Body of pancreas (tissue), 4 donors: ENCODE data around the gene CRK. TPM values are rescaled to one million over a fixed set of nuclear protein-coding genes. Genes with fewer than 3 reads are reported as not detected.
"Not testable (repeated sequence)": the region's sequence is repeated elsewhere in the genome, so short reads cannot be mapped to it uniquely, and the experiment has no call there.

Source experiments
- ATAC-seq: fragments of 150-250 bp; one replicate; pipeline ENCODE4 v1.9.1; 2016
- DNase-seq, 4 donors: peaks; one replicate each; pipeline ENCODE4 v3.0.0-alpha.2; 2019
- H3K27ac ChIP-seq, 4 donors: fragments of 200-600 bp; sonication (generic); 1 replicate in 3 of 4; 2 replicates in 1 of 4; pipeline versions ENCODE4 v1.5.1 to v1.6.1; 2016 to 2019; ENCODE audit warnings: mild to moderate bottlenecking in 1 of 4, mixed read lengths in 1 of 4, moderate library complexity in 1 of 4
- H3K27me3 ChIP-seq, 2 donors: fragments of 200-600 bp; sonication (generic); one replicate each; pipeline ENCODE4 v1.6.0; 2016; ENCODE audit warnings: mild to moderate bottlenecking in 1 of 2
- H3K36me3 ChIP-seq, 2 donors: fragments of 200-600 bp; sonication (generic); replicated peaks in 1 of 2; 2 replicates each; pipeline ENCODE4 v1.5.1; 2016; ENCODE audit warnings: low read depth in 2 of 2; ENCODE audit not compliant: insufficient read depth in 1 of 2
- H3K4me1 ChIP-seq: fragments of 200-600 bp; sonication (generic); one replicate; pipeline ENCODE4 v1.6.0; 2016
- H3K4me3 ChIP-seq, 2 donors: fragments of 200-600 bp; sonication (generic); 1 replicate in 1 of 2; 2 replicates in 1 of 2; pipeline ENCODE4 v1.5.1; 2016 to 2019
- H3K9me3 ChIP-seq, 3 donors: fragments of 200-600 bp; sonication (generic); 1 replicate in 2 of 3; 2 replicates in 1 of 3; pipeline ENCODE4 v1.5.1; 2016
- POLR2A ChIP-seq, 3 donors: fragments of 450-650 bp; IDR thresholded peaks; one replicate each; pipeline ENCODE4 v1.6.1; 2016; ENCODE audit warnings: antibody characterized with exemption in 3 of 3, mild to moderate bottlenecking in 2 of 3
- WGBS, 2 donors: methylation state at CpG; one replicate each; pipeline ENCODE4 v1.1.5; 2017; 5-methylcytosine and 5-hydroxymethylcytosine counted together
- intact Hi-C: fragments of 100-400 bp; cut with DNase I; formaldehyde crosslinking; loops from one replicate; pipeline ENCODE4 v1.15.1; 2023
- total RNA-seq, 2 donors: library from RNA; depleted of rRNA; stranded (reverse); fragments of >200 nt; gene quantifications; one replicate each; pipeline ENCODE4 v1.1.0, GENCODE V29; 2016
- TF ChIP-seq, protein P1 (sequence below), 7 experiments: fragments of 450-650 bp in 4 of 7; fragments of 200-600 bp in 3 of 7; sonication (generic) in 3 of 7; IDR thresholded peaks; one replicate each; pipeline ENCODE4 v1.5.1; 2016 to 2019; ENCODE audit warnings: antibody characterized with exemption in 7 of 7

Gene CRK
- total RNA-seq, 2 donors from 2014 or later = 27.7 to 35.5 TPM

DNA sequence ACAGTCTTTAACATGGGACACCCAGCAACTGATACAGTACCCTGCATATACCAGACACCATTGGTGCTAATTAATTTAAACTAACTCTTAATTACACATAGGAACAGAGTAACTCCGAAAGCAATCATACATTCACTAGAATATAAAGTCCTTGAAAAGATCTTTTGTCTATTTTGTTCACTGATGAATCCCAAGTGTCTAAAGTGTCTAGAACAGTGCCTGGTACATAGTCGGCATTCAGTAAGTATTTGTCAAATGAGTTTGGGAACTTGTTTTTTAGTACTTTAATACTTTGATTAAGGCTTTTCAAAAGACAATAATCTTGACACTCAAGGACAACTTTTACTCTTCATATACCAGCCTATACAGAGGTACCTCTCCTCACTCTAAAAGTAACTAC, 69.8 kb downstream of the CRK start:
- peaks cover 91% of the 10 kb centered on the region for H3K4me1 ChIP-seq
- DNase-seq (no peak), ATAC-seq (no peak)
- intact Hi-C loops = no loop called here
- 45 to 67% methylated on average over 2 of the region's 2 CpGs for WGBS, 2 donors
- H3K27ac ChIP-seq = peak overlapping the region in 1 of 4 donors; percentile 16
- no peaks in the 10 kb centered on the region for H3K36me3 ChIP-seq
- no peak overlapping the region for H3K4me3 ChIP-seq
- TF ChIP-seq POLR2A (IDR thresholded peaks at IDR 0.05) = no peak
- TF ChIP-seq, protein P1, sequence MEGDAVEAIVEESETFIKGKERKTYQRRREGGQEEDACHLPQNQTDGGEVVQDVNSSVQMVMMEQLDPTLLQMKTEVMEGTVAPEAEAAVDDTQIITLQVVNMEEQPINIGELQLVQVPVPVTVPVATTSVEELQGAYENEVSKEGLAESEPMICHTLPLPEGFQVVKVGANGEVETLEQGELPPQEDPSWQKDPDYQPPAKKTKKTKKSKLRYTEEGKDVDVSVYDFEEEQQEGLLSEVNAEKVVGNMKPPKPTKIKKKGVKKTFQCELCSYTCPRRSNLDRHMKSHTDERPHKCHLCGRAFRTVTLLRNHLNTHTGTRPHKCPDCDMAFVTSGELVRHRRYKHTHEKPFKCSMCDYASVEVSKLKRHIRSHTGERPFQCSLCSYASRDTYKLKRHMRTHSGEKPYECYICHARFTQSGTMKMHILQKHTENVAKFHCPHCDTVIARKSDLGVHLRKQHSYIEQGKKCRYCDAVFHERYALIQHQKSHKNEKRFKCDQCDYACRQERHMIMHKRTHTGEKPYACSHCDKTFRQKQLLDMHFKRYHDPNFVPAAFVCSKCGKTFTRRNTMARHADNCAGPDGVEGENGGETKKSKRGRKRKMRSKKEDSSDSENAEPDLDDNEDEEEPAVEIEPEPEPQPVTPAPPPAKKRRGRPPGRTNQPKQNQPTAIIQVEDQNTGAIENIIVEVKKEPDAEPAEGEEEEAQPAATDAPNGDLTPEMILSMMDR (IDR thresholded peaks at IDR 0.05) = no peak
- no peaks in the 10 kb centered on the region for H3K27me3 ChIP-seq
- no peaks in the 10 kb centered on the region for H3K9me3 ChIP-seq

DNA sequence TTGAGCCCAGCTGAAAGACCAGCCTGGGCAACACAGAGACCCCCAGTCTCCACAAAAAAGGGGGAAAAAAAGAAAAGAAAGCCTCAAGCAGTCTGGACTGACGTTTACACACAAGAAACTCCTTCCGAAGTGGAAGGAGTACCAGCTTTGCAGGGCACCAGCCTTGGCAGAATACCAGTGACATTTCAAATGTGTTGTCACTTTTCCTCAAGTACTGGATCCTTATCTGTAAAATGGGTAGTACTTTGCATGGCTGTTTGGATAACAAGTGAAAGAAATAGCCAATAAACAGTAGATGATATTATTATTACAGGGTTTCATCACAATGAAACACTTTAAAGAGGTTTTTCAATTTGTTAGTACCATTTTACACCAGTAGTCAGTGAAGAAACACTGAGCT, 70.2 kb downstream of the CRK start:
- ATAC-seq (no peak), DNase-seq (no peak)
- intact Hi-C loops = no loop called here
- Histone ChIP-seq H3K4me3 (no peak overlapping the region), H3K36me3 (no peaks in the 10 kb centered on the region), H3K27me3 (no peaks in the 10 kb centered on the region), H3K9me3 (no peaks in the 10 kb centered on the region), H3K27ac (no peak overlapping the region), H3K4me1 (peaks cover 91% of the 10 kb centered on the region)
- TF ChIP-seq, protein P1 (IDR thresholded peaks at IDR 0.05) = no peak
- TF ChIP-seq POLR2A (IDR thresholded peaks at IDR 0.05) = no peak
- WGBS, 2 donors = 25 to 27% methylated on average over 2 of the region's 2 CpGs

DNA sequence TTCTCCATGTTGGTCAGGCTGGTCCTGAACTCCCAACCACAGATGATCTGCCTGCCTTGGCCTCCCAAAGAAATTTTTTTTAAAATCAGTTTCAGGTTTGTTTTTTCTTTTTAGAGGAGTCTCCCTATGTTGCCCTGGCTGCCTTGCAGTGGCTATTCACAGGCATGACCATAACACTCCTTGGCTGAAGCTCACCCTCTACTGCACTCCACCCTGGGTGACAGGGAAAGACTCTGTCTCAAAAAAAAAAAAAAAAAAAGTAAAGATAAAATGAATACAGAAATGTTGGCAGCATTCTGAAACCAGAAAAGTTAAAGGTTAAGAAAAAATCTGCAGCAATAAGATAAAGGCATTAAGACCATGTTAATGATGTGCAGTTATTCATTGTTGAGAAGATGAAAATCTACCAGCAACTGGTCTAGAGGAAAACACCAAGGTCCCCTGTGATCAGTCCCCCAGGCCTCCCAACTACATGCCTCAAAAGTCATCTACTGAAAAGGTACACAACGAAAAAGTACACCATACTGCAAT, 71.1 kb downstream of the CRK start:
- intact Hi-C loops = no loop called here
- no peak overlapping the region for H3K4me3 ChIP-seq
- H3K36me3 ChIP-seq = no peaks in the 10 kb centered on the region
- no peak for DNase-seq
- ATAC-seq = no peak
- TF ChIP-seq POLR2A (IDR thresholded peaks at IDR 0.05) = no peak
- TF ChIP-seq, protein P1 (IDR thresholded peaks at IDR 0.05) = no peak
- WGBS, 2 donors = 0 to 5% methylated on average over 1 of the region's 1 CpG
- no peak overlapping the region for H3K27ac ChIP-seq
- peaks cover 91% of the 10 kb centered on the region for H3K4me1 ChIP-seq
- no peaks in the 10 kb centered on the region for H3K9me3 ChIP-seq
- H3K27me3 ChIP-seq = no peaks in the 10 kb centered on the region

DNA sequence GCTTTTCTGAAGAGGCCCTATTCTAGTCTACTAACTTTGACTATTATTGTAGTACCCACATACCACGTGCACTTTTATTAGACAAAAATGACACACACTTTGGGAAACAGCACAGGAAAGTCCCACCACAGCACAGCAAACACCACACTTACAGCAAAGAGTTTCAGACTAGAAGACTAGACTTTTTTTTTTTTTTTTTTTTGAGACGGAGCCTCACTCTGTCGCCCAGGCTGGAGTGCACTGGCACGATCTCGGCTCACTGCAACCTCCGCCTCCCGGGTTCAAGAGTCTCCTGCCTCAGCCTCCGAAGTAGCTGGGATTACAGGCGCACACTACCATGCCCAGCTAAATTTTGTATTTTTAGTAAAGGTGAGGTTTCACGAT, 76.1 kb downstream of the CRK start:
- DNase-seq = no peak
- WGBS, 2 donors = 70 to 71% methylated on average over 9 of the region's 10 CpGs
- H3K4me1 ChIP-seq = peaks cover 91% of the 10 kb centered on the region
- no peak for ATAC-seq
- H3K9me3 ChIP-seq = no peaks in the 10 kb centered on the region
- H3K27me3 ChIP-seq = no peaks in the 10 kb centered on the region
- H3K36me3 ChIP-seq = no peaks in the 10 kb centered on the region
- no peak overlapping the region for H3K27ac ChIP-seq
- no peak for TF ChIP-seq POLR2A (IDR thresholded peaks at IDR 0.05)
- TF ChIP-seq, protein P1 (IDR thresholded peaks at IDR 0.05) = no peak
- intact Hi-C loops = no loop called here
- no peak overlapping the region for H3K4me3 ChIP-seq

DNA sequence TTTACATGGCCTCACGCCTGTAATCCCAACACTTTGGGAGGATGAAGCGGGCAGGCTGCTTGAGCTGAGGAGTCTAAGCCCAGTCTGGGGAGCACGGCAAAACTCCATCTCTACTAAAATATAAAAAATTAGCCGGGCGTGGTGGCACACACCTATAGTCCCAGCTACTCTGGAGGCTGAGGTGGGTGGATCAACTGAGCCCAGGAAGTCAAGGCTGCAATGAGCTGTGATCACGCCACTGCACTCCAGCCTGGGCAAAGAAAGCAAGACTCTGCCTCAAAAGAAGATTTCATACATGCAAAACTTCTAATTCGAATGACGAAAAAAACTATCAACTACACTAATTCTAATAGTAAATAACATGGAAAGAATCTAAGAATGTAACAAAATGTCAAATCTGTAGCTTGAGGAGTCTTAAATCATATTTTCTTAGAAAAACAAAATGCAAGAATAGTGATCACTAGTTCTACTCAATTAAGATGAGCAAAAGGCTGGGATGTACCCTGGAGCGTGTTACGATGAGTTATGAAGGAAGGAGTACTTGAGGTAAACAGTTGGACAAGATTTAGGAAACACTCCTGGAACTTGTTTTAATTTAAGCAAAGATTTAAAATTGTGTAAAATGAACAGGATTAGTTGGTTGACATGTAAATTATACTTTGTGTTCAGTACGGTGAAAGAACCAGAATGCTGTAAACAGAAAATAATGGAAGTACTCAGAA, 76.7 kb downstream of the CRK start:
- Histone ChIP-seq H3K27me3 (no peaks in the 10 kb centered on the region), H3K27ac (peak overlapping the region in 1 of 4 donors; percentile 9), H3K4me1 (peaks cover 91% of the 10 kb centered on the region), H3K9me3 (no peaks in the 10 kb centered on the region), H3K4me3 (no peak overlapping the region), H3K36me3 (no peaks in the 10 kb centered on the region)
- 77 to 82% methylated on average over 11 of the region's 11 CpGs for WGBS, 2 donors
- intact Hi-C loops = no loop called here
- DNase-seq (no peak), ATAC-seq (no peak)
- TF ChIP-seq POLR2A (IDR thresholded peaks at IDR 0.05) = no peak
- TF ChIP-seq, protein P1 (IDR thresholded peaks at IDR 0.05) = no peak

DNA sequence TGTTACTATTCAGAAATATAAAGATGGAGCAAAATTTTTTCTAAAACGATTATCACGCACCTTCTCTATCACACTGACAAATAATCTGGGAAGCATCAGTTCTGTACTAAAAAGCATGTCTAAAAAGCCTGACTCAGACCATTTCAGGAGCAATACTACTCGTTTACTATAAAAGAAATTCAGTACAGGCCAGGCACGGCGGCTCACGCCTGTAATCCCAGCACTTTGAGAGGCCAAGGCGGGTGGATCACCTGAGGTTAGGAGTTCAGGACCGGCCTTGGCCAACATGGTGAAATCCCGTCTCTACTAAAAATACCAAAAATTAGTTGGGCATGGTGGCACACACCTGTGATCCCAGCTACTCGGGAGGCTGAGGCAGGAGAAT, 77.6 kb downstream of the CRK start:
- ATAC-seq, H3K27me3 ChIP-seq, DNase-seq, H3K4me3 ChIP-seq, intact Hi-C loops, H3K9me3 ChIP-seq, H3K36me3 ChIP-seq: not testable (repeated sequence)
- 83% methylated on average over 10 of the region's 10 CpGs for WGBS, 2 donors
- Histone ChIP-seq H3K4me1 (peaks cover 91% of the 10 kb centered on the region), H3K27ac (peak overlapping the region in 1 of 4 donors; percentile 10)
